Left ventricle myocardium inferior (tissue), 1 donor: Measurements from ENCODE around the gene KCNJ2. TPM values are rescaled to one million over a fixed set of nuclear protein-coding genes. Genes with fewer than 3 reads are reported as not detected.

Source experiments
- DNase-seq: peaks from one replicate; pipeline ENCODE4 v3.0.0-alpha.2; 2020
- H3K27ac ChIP-seq: fragments of 200-600 bp; replicated peaks from 2 replicates; pipeline ENCODE4 v1.8.0; 2021
- H3K27me3 ChIP-seq: fragments of 200-600 bp; 2 replicates; pipeline ENCODE4 v1.8.0; 2021; ENCODE audit warnings: low read depth
- H3K36me3 ChIP-seq: fragments of 200-600 bp; 2 replicates; pipeline ENCODE4 v1.8.0; 2021
- H3K4me1 ChIP-seq: fragments of 200-600 bp; 2 replicates; pipeline ENCODE4 v1.8.0; 2021
- H3K4me3 ChIP-seq: fragments of 200-600 bp; 2 replicates; pipeline ENCODE4 v1.8.0; 2021; ENCODE audit warnings: mild to moderate bottlenecking, moderate library complexity
- H3K9me3 ChIP-seq: fragments of 200-600 bp; replicated peaks from 2 replicates; pipeline ENCODE4 v1.8.0; 2021
- CTCF ChIP-seq: fragments of 200-600 bp; IDR thresholded peaks from 2 replicates; pipeline ENCODE4 v1.8.0; 2021; ENCODE audit warnings: antibody characterized with exemption, mild to moderate bottlenecking, borderline replicate concordance
- intact Hi-C: fragments of 100-400 bp; cut with micrococcal nuclease; formaldehyde crosslinking; loops from one replicate; pipeline ENCODE4 v1.11.0; 2022
- total RNA-seq: library from RNA; stranded (reverse); fragmentation: NEBNext Ultra II Directional; extraction: Animal tissue kit (Norgen Biotek cat#: 25700); gene quantifications from one replicate; pipeline ENCODE4 v1.2.1, GENCODE V29; 2021
- donor health status: DM: no; HTN: yes; CAD: no; lungs with severe emphysema.

The KCNJ2 gene
- total RNA-seq, 1 donor from 2014 or later, result 44.8 TPM

GRCh38 chr17:70206361-70207010 is 37.2 kb downstream of the KCNJ2 start:
- Histone ChIP-seq H3K4me1 (peaks cover 32% of the 10 kb centered on the region), H3K36me3 (no peaks in the 10 kb centered on the region), H3K9me3 (no peaks in the 10 kb centered on the region), H3K4me3 (no peak overlapping the region), H3K27me3 (no peaks in the 10 kb centered on the region), H3K27ac (peak overlapping the region; percentile 48)
- no peak for DNase-seq
- TF ChIP-seq CTCF, result no peak
- intact Hi-C loops, result no loop called here

GRCh38 chr17:70207184-70207583 is 37.9 kb downstream of the KCNJ2 start:
- peak overlapping the region; percentile 48 for H3K27ac ChIP-seq
- TF ChIP-seq CTCF, result no peak
- H3K4me1 ChIP-seq, result peaks cover 32% of the 10 kb centered on the region
- DNase-seq, result no peak
- no peak overlapping the region for H3K4me3 ChIP-seq
- no peaks in the 10 kb centered on the region for H3K27me3 ChIP-seq
- intact Hi-C loops, result no loop called here
- no peaks in the 10 kb centered on the region for H3K36me3 ChIP-seq
- no peaks in the 10 kb centered on the region for H3K9me3 ChIP-seq

GRCh38 chr17:70208080-70208794 is 38.9 kb downstream of the KCNJ2 start:
- DNase-seq, result no peak
- Histone ChIP-seq H3K9me3 (no peaks in the 10 kb centered on the region), H3K36me3 (no peaks in the 10 kb centered on the region), H3K4me3 (no peak overlapping the region), H3K27me3 (no peaks in the 10 kb centered on the region), H3K27ac (peak overlapping the region; percentile 48), H3K4me1 (peaks cover 28% of the 10 kb centered on the region)
- TF ChIP-seq CTCF, result no peak
- intact Hi-C loops, result no loop called here

GRCh38 chr17:70208825-70209555 is 39.7 kb downstream of the KCNJ2 start:
- no peaks in the 10 kb centered on the region for H3K9me3 ChIP-seq
- H3K4me1 ChIP-seq, result peaks cover 26% of the 10 kb centered on the region
- H3K27ac ChIP-seq, result peak overlapping the region; percentile 48
- no peak overlapping the region for H3K4me3 ChIP-seq
- DNase-seq, result no peak
- intact Hi-C loops, result no loop called here
- TF ChIP-seq CTCF, result no peak
- H3K27me3 ChIP-seq, result no peaks in the 10 kb centered on the region
- no peaks in the 10 kb centered on the region for H3K36me3 ChIP-seq

- intact Hi-C loops, result no loop called here
- TF ChIP-seq CTCF, result no peak
- H3K9me3 ChIP-seq, result no peaks in the 10 kb centered on the region
These were observed 46.3 kb downstream of the KCNJ2 start for GRCh38 chr17:70215656-70216055.

More at GRCh38 chr17:70215656-70216055, 46.3 kb downstream of the KCNJ2 start:
- Histone ChIP-seq H3K27me3 (no peaks in the 10 kb centered on the region), H3K4me1 (no peaks in the 10 kb centered on the region), H3K36me3 (no peaks in the 10 kb centered on the region), H3K27ac (no peak overlapping the region), H3K4me3 (no peak overlapping the region)
- DNase-seq, result no peak
